Activated naive CD8-positive, alpha-beta T cell treated with anti-CD3 and anti-CD28 coated beads, Interleukin-2, amount 50 U/mL, for 24 hours (primary cell): ENCODE results near the gene GALNT18.

Experiments used
- ATAC-seq: fragments of 150-1000 bp; cut with Tn5 transposase; one replicate; pipeline ENCODE4 v1.10.0; 2021
- DNase-seq: peaks from one replicate; pipeline ENCODE4 v3.0.0; 2021
- H3K27ac Mint-ChIP-seq: one replicate; pipeline ENCODE4 v1.8.0; 2021; ENCODE audit warnings: mild to moderate bottlenecking, mixed read lengths
- H3K27me3 Mint-ChIP-seq: one replicate; pipeline ENCODE4 v1.8.0; 2021; ENCODE audit warnings: mixed read lengths
- H3K36me3 Mint-ChIP-seq: one replicate; pipeline ENCODE4 v1.8.0; 2021; ENCODE audit warnings: low read depth, mixed read lengths
- H3K4me1 Mint-ChIP-seq: one replicate; pipeline ENCODE4 v1.8.0; 2021; ENCODE audit warnings: mixed read lengths
- H3K4me3 Mint-ChIP-seq: one replicate; pipeline ENCODE4 v1.8.0; 2021; ENCODE audit warnings: mild to moderate bottlenecking, moderate library complexity, mixed read lengths
- H3K9me3 Mint-ChIP-seq: one replicate; pipeline ENCODE4 v1.8.0; 2021; ENCODE audit warnings: mixed read lengths

GALNT18 gene

DNA sequence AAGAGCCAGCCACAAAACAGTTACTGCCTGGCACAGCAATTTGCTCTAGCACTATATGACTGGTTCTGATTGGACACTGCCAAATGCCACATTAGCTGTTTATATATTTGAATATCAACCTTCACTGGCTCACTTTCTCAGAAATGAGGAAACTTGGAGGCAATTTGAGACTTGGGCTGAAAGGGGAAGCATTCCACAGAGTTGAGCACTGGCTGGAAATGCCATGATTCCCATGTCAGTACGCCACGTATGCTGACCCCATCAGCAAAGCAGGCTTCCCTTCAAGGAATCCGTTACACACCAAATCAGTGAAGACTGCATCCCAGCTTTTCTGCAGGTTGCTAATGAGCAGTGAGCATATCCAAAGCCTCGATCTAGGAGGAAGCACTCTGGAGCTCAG lies 34.7 kb downstream of the GALNT18 start:
- Mint-ChIP-seq H3K27me3 (peaks cover 10% of the 10 kb centered on the region), H3K36me3 (no peaks in the 10 kb centered on the region), H3K9me3 (no peaks in the 10 kb centered on the region), H3K4me3 (no peak overlapping the region), H3K4me1 (no peaks in the 10 kb centered on the region), H3K27ac (no peak overlapping the region)
- ATAC-seq (no peak), DNase-seq (no peak)

DNA sequence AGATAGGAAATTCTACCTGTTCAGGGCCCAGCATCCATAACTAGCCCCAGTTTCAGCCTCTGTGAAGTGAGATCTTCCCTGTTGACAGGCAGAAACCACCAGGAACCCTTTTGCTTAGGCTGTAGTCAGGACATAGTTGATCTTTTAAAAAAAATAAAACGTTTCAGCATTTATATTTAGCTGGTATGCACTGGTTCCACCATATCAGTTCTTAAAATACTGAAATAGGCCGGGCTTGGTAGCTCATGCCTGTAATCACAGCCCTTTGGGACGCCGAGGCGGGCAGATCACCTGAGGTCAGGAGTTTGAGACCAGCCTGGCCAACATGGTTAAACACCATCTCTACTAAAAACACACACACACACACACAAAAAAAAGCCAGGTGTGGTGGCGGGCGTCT lies 35.3 kb downstream of the GALNT18 start:
- Mint-ChIP-seq H3K36me3 (no peaks in the 10 kb centered on the region), H3K4me1 (no peaks in the 10 kb centered on the region), H3K27ac (no peak overlapping the region), H3K4me3 (no peak overlapping the region), H3K27me3 (peaks cover 10% of the 10 kb centered on the region), H3K9me3 (no peaks in the 10 kb centered on the region)
- DNase-seq (no peak), ATAC-seq (no peak)

- Mint-ChIP-seq H3K4me3 (no peak overlapping the region), H3K27ac (no peak overlapping the region), H3K9me3 (no peaks in the 10 kb centered on the region), H3K27me3 (peaks cover 13% of the 10 kb centered on the region), H3K4me1 (no peaks in the 10 kb centered on the region), H3K36me3 (no peaks in the 10 kb centered on the region)
- ATAC-seq (no peak), DNase-seq (no peak)
These were observed 36.9 kb downstream of the GALNT18 start for GRCh38 chr11:11584937-11585336.

DNA sequence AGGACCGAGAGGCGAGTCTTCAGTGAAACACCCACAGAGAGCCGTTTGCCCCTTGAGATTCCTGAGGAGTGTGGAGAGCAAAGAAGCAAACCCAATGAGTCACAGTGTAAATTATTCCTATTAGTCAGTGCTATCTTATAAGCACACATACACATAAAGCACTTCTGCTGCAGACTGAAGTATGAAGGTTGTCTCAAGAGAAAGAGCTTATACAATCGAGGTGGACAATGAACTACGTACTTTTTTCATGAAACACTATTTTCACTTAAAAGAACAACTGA lies 37.3 kb downstream of the GALNT18 start:
- DNase-seq (no peak), ATAC-seq (no peak)
- H3K4me1 Mint-ChIP-seq = no peaks in the 10 kb centered on the region
- no peak overlapping the region for H3K27ac Mint-ChIP-seq
- H3K4me3 Mint-ChIP-seq = no peak overlapping the region
- H3K27me3 Mint-ChIP-seq = peaks cover 13% of the 10 kb centered on the region
- no peaks in the 10 kb centered on the region for H3K9me3 Mint-ChIP-seq
- H3K36me3 Mint-ChIP-seq = no peaks in the 10 kb centered on the region

DNA sequence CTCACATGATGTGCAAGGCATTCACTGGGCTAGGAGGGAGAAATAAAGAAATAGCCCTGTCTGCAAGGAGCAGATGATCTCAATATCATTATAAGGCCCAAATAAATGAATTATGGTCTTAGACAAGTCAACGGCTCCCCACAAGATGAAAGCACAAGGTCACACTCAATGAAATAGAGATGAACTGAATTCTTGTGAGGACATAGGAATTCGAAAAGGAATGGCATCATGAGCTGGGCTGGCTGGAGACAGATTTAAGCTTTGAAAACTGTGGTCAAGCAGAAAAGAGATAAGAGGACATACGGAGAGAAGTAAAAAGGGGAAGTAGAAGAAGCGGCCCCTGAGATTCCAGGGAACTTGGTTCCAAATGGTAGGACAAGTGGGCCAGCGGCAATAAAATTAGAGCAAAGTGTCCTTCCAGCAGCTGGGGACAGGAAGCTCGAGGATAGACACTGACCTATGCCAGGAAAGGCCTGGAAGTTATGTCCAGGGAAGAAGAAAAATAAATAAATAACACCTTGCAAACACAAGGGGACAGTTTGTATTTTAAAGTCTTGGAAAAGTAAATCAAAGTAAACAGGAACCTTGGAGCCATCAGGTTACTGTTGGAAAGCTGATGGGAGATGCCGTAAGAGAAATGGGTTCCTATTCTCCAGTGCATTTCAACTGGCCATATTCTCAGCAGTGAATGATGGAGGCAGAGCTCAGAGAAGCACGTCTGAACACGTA lies 37.8 kb downstream of the GALNT18 start:
- no peaks in the 10 kb centered on the region for H3K4me1 Mint-ChIP-seq
- H3K4me3 Mint-ChIP-seq = no peak overlapping the region
- no peak for DNase-seq
- peaks cover 13% of the 10 kb centered on the region for H3K27me3 Mint-ChIP-seq
- H3K9me3 Mint-ChIP-seq = no peaks in the 10 kb centered on the region
- ATAC-seq = no peak
- no peak overlapping the region for H3K27ac Mint-ChIP-seq
- no peaks in the 10 kb centered on the region for H3K36me3 Mint-ChIP-seq

DNA sequence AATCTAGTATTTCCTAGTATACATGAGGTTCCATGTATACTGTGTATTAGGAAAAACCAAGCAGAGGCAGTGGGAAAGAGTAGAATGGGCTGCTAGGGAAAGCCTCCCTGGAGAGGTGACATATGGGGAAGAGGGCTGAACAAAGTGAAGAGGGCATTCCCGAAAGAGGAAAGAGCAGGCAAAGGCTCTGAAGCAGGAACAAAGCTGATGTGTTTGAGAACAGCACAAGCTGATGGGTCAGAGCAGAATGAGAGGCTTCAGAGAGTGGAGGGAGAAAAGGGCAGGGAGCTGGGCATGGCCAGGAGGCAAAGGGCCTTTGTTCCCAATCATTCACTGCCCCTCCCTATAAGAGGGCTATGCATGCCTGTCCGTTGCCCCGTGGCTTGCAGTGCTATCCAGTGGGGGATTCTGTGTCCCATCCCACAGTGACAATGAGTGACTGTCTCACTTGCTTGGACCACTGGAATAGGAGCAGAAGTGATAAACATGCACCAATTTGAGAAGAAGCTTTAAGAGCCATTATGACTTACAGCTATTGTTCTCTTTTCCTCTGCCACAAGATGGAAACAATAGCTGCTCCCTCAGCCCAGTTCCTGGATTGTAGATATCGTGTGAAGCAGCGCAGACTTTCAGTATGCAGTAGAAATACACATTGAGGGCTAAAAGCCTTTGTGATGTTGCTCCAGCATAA lies 39.6 kb downstream of the GALNT18 start:
- no peak for ATAC-seq
- no peak overlapping the region for H3K27ac Mint-ChIP-seq
- H3K4me3 Mint-ChIP-seq = no peak overlapping the region
- H3K9me3 Mint-ChIP-seq = no peaks in the 10 kb centered on the region
- H3K36me3 Mint-ChIP-seq = no peaks in the 10 kb centered on the region
- no peaks in the 10 kb centered on the region for H3K4me1 Mint-ChIP-seq
- peaks cover 10% of the 10 kb centered on the region for H3K27me3 Mint-ChIP-seq
- no peak for DNase-seq

DNA sequence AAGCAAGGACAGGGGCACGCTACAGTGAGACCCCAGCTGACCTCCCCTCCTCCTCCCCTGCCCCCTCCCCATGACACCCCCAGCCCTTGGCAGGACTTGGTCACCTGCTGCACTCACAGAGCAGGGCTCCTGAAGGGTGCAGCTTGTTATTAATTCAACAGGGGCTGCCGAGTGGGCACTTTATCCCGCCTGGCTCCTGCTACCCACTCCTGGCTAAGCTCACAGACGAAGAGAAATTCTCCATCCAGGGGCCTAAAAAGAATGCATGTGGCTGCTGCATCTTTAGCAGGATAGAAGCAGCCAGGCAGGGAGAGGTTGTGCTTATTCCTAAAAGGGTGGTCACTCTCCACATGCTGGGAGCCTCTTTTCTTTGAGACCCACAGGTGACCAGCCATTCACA lies 40.3 kb downstream of the GALNT18 start:
- peaks cover 8% of the 10 kb centered on the region for H3K27me3 Mint-ChIP-seq
- H3K4me1 Mint-ChIP-seq = no peaks in the 10 kb centered on the region
- no peak overlapping the region for H3K27ac Mint-ChIP-seq
- no peak overlapping the region for H3K4me3 Mint-ChIP-seq
- DNase-seq (no peak), ATAC-seq (no peak)
- H3K9me3 Mint-ChIP-seq = no peaks in the 10 kb centered on the region
- no peaks in the 10 kb centered on the region for H3K36me3 Mint-ChIP-seq

DNA sequence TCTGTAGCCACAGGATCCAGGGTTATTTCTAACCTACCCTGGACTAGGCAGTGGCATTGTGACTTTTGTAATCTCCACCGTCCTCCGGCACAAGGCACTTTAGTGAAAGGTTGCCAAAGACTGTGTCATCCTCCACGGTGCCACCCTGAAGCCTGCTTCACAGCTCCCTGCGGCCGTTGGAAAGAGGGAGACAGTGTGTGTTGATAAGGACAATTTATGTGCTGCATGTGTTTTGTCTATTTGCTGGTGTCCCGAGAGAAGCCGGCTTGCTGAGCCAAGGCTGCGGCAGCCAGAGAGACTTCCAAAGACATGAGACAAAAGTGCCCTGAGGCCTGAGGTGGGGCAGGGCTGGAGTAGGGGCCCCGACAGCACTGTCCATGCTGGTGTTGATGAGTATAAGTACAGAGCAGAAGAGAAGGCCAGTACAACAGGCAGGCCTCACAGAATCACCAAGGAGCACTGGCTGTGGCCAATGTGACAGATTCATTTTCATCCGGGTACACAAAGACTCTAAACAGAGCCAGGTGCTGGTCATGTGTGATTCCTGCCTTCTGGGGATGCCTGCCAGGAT lies 40.9 kb downstream of the GALNT18 start:
- no peak for ATAC-seq
- DNase-seq = no peak

DNA sequence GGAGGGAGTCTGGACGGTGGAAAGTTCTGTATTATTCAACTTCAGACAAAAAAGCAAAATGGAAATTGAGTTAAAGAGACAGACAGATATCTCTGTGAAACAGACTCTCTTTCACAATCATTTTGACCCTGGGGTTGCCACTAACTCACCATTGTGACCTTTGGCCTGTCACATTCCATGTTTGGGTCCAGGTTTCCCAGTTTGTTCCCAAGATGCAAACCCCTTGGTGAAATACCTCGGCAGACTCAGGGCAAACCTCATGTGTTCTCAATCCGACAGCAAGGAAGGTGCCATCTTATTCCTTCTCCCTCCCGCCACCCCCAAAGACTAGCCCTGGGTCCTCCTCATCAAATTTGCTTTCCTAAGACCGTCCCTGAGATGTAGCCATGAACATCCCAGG lies 41.8 kb downstream of the GALNT18 start:
- H3K27ac Mint-ChIP-seq = no peak overlapping the region
- no peak overlapping the region for H3K4me3 Mint-ChIP-seq
- H3K4me1 Mint-ChIP-seq = no peaks in the 10 kb centered on the region

More for the DNA sequence above, 40.9 kb downstream of the GALNT18 start:
- H3K4me1 Mint-ChIP-seq = no peaks in the 10 kb centered on the region
- H3K4me3 Mint-ChIP-seq = no peak overlapping the region
- H3K9me3 Mint-ChIP-seq = no peaks in the 10 kb centered on the region
- H3K27me3 Mint-ChIP-seq = peaks cover 8% of the 10 kb centered on the region
- no peaks in the 10 kb centered on the region for H3K36me3 Mint-ChIP-seq
- no peak overlapping the region for H3K27ac Mint-ChIP-seq

GRCh38 chr11:11579012-11579988 lies 42.5 kb downstream of the GALNT18 start:
- no peak overlapping the region for H3K27ac Mint-ChIP-seq
- DNase-seq = no peak
- H3K36me3 Mint-ChIP-seq = no peaks in the 10 kb centered on the region
- H3K9me3 Mint-ChIP-seq = no peaks in the 10 kb centered on the region
- no peak for ATAC-seq
- H3K27me3 Mint-ChIP-seq = peaks cover 8% of the 10 kb centered on the region
- no peak overlapping the region for H3K4me3 Mint-ChIP-seq
- H3K4me1 Mint-ChIP-seq = no peaks in the 10 kb centered on the region

More for the DNA sequence above, 41.8 kb downstream of the GALNT18 start:
- Mint-ChIP-seq H3K36me3 (no peaks in the 10 kb centered on the region), H3K27me3 (peaks cover 8% of the 10 kb centered on the region), H3K9me3 (no peaks in the 10 kb centered on the region)
- DNase-seq = no peak
- no peak for ATAC-seq

- no peak overlapping the region for H3K27ac Mint-ChIP-seq
- no peaks in the 10 kb centered on the region for H3K36me3 Mint-ChIP-seq
- DNase-seq = no peak
- no peak overlapping the region for H3K4me3 Mint-ChIP-seq
- H3K4me1 Mint-ChIP-seq = no peaks in the 10 kb centered on the region
- peaks cover 3% of the 10 kb centered on the region for H3K27me3 Mint-ChIP-seq
- no peaks in the 10 kb centered on the region for H3K9me3 Mint-ChIP-seq
- no peak for ATAC-seq
These were observed 43.6 kb downstream of the GALNT18 start for GRCh38 chr11:11577932-11578911.

DNA sequence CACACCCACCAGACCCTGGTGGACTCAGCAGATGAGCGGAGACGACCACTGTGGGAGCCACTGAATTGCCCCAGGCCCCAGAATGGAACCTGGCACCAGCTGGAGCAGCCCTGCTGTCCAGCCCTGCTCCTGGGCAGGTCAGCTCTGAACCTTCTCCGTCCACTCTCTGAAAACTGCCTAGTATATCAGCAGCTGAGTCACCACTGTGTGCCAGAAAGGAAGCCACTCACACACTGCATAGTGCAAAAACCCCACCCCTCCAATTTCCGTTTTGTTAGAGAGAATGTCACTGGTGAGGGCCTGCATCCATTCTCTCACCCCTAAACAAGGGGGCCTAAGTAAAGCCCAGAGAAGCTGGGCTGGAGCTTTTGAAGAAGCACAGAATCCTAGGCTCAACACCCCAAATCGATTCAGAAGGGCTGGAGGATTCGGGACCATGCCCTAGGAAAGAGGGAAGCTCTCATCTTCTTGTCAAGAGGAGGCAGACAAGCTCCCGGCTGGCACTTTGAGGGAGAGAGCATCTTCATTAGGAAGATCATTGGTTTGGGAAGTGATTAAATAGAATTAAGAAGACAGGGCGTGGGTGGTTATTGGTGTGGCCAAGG lies 44.5 kb downstream of the GALNT18 start:
- Mint-ChIP-seq H3K36me3 (no peaks in the 10 kb centered on the region), H3K4me3 (no peak overlapping the region), H3K27me3 (peaks cover 3% of the 10 kb centered on the region), H3K9me3 (no peaks in the 10 kb centered on the region), H3K27ac (no peak overlapping the region), H3K4me1 (no peaks in the 10 kb centered on the region)
- ATAC-seq (no peak), DNase-seq (no peak)
